Glutamatergic neuron (in vitro differentiated cells): ENCODE results near the gene TIMP4. TPM values are rescaled to one million over a fixed set of nuclear protein-coding genes. Genes with fewer than 3 reads are reported as not detected.

ENCODE experiments used
- DNase-seq: peaks from one replicate; pipeline ENCODE4 v3.0.0; 2022
- H3K27ac Mint-ChIP-seq: one replicate; pipeline ENCODE4 v1.8.0; 2020; ENCODE audit warnings: mild to moderate bottlenecking, mixed read lengths, inconsistent platforms; ENCODE audit not compliant: unreplicated experiment
- H3K27me3 Mint-ChIP-seq: one replicate; pipeline ENCODE4 v1.8.0; 2020; ENCODE audit warnings: mild to moderate bottlenecking, moderate library complexity, mixed read lengths, inconsistent platforms; ENCODE audit not compliant: unreplicated experiment
- H3K36me3 Mint-ChIP-seq: one replicate; pipeline ENCODE4 v1.8.0; 2020; ENCODE audit warnings: mild to moderate bottlenecking, mixed read lengths, inconsistent platforms; ENCODE audit not compliant: unreplicated experiment
- H3K4me1 Mint-ChIP-seq: one replicate; pipeline ENCODE4 v1.8.0; 2020; ENCODE audit warnings: mild to moderate bottlenecking, low read depth, mixed read lengths, inconsistent platforms; ENCODE audit not compliant: unreplicated experiment
- H3K4me3 Mint-ChIP-seq: one replicate; pipeline ENCODE4 v1.8.0; 2020; ENCODE audit warnings: mild to moderate bottlenecking, mixed read lengths, inconsistent platforms; ENCODE audit not compliant: unreplicated experiment
- H3K9me3 Mint-ChIP-seq: one replicate; pipeline ENCODE4 v1.8.0; 2020; ENCODE audit warnings: mild to moderate bottlenecking, moderate library complexity, mixed read lengths, inconsistent platforms; ENCODE audit not compliant: unreplicated experiment
- CTCF ChIP-seq: fragments of 200-600 bp; sonication (generic); IDR thresholded peaks from one replicate; pipeline ENCODE4 v1.5.0; 2021; ENCODE audit not compliant: partially characterized antibody, unreplicated experiment
- total RNA-seq: library from RNA; stranded (reverse); fragmentation: NEBNext Ultra II Directional; extraction: Animal tissue kit (Norgen Biotek cat#: 25700); gene quantifications from one replicate; pipeline ENCODE4 v1.2.1, GENCODE V29; 2021; ENCODE audit not compliant: unreplicated experiment

TIMP4 gene
- total RNA-seq, 1 donor from 2014 or later: not detected

DNA sequence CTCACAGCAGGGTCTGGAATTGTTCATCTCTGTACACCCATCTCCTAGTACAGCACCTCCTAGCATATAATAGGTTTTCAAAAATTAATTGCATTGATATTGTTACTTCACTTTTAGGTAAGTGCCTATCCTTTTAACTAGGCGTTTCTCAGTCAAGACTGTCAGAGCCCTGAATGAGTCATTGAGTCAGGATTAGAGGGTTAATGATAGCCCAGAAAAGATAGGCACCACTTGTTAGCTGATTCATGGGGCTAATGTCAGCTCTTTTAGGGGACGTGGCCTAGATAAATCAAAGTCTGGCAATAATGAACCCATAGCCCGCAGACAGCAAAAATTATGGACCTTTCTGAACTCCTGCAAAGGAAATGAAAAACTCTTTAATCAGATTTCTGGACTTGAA, 42.9 kb downstream of the TIMP4 start:
- no peak overlapping the region for H3K4me3 Mint-ChIP-seq
- no peaks in the 10 kb centered on the region for H3K27me3 Mint-ChIP-seq
- DNase-seq: no peak
- no peaks in the 10 kb centered on the region for H3K4me1 Mint-ChIP-seq
- H3K27ac Mint-ChIP-seq: no peak overlapping the region
- no peaks in the 10 kb centered on the region for H3K9me3 Mint-ChIP-seq
- peaks cover 11% of the 10 kb centered on the region for H3K36me3 Mint-ChIP-seq
- TF ChIP-seq CTCF: no peak

- Mint-ChIP-seq H3K27me3 (no peaks in the 10 kb centered on the region), H3K36me3 (peaks cover 18% of the 10 kb centered on the region), H3K4me1 (no peaks in the 10 kb centered on the region), H3K4me3 (no peak overlapping the region), H3K9me3 (no peaks in the 10 kb centered on the region), H3K27ac (no peak overlapping the region)
- no peak for DNase-seq
- no peak for TF ChIP-seq CTCF
Observed at GRCh38 chr3:12115104-12115503, 43.6 kb downstream of the TIMP4 start.

- Mint-ChIP-seq H3K27me3 (no peaks in the 10 kb centered on the region), H3K4me3 (no peak overlapping the region), H3K36me3 (peaks cover 18% of the 10 kb centered on the region), H3K9me3 (no peaks in the 10 kb centered on the region), H3K27ac (no peak overlapping the region), H3K4me1 (no peaks in the 10 kb centered on the region)
- no peak for TF ChIP-seq CTCF
- no peak for DNase-seq
Observed at GRCh38 chr3:12114251-12114650, 44.5 kb downstream of the TIMP4 start.

- no peak overlapping the region for H3K27ac Mint-ChIP-seq
- no peak for TF ChIP-seq CTCF
- no peaks in the 10 kb centered on the region for H3K27me3 Mint-ChIP-seq
Observed at GRCh38 chr3:12107071-12107713, 51.5 kb downstream of the TIMP4 start.

More at GRCh38 chr3:12107071-12107713, 51.5 kb downstream of the TIMP4 start:
- no peaks in the 10 kb centered on the region for H3K4me1 Mint-ChIP-seq
- peaks cover 18% of the 10 kb centered on the region for H3K36me3 Mint-ChIP-seq
- no peaks in the 10 kb centered on the region for H3K9me3 Mint-ChIP-seq
- H3K4me3 Mint-ChIP-seq: no peak overlapping the region
- no peak for DNase-seq

Other genes starting within 250 kb of the TIMP4 start
- gene SYN2, start 154.5 kb downstream of the TIMP4 start, total RNA-seq: 16.5 TPM
- 0.37 TPM for gene PPARG, start 130.2 kb upstream of the TIMP4 start, total RNA-seq